Neural progenitor cell (in vitro differentiated cells): ENCODE data around the gene CAMK2N1.

ENCODE experiments used
- CTCF ChIP-seq: fragments of 200-600 bp; sonication (generic); IDR thresholded peaks from 2 replicates; pipeline ENCODE4 v1.5.1; 2017; ENCODE audit warnings: antibody characterized with exemption, mild to moderate bottlenecking
- EZH2 ChIP-seq: fragments of 200-600 bp; sonication (generic); IDR thresholded peaks from 2 replicates; pipeline ENCODE4 v1.6.1; 2017; ENCODE audit warnings: antibody characterized with exemption, mild to moderate bottlenecking, moderate library complexity

- TF ChIP-seq CTCF (no peak), EZH2 (no peak)
These were observed 21.2 kb upstream of the CAMK2N1 start for GRCh38 chr1:20507248-20507563.
